Progenitor cell of endocrine pancreas (in vitro differentiated cells): ENCODE measurements around the gene ATF7IP. TPM values are rescaled to one million over a fixed set of nuclear protein-coding genes. Genes with fewer than 3 reads are reported as not detected.

Experiments
- DNase-seq: peaks from one replicate; pipeline ENCODE4 v3.0.0; 2021; ENCODE audit warnings: low spot score; ENCODE audit not compliant: unreplicated experiment
- H3K27ac Mint-ChIP-seq: 2 replicates; pipeline ENCODE4 v1.8.0; 2021; ENCODE audit warnings: mild to moderate bottlenecking, moderate library complexity, mixed read lengths
- H3K27me3 Mint-ChIP-seq: 2 replicates; pipeline ENCODE4 v1.8.0; 2021; ENCODE audit warnings: mixed read lengths
- H3K36me3 Mint-ChIP-seq: 2 replicates; pipeline ENCODE4 v1.8.0; 2022; ENCODE audit warnings: mixed read lengths; ENCODE audit not compliant: insufficient read depth
- H3K4me1 Mint-ChIP-seq: 2 replicates; pipeline ENCODE4 v1.8.0; 2021; ENCODE audit warnings: low read depth, mixed read lengths
- H3K4me3 Mint-ChIP-seq: 2 replicates; pipeline ENCODE4 v1.8.0; 2021; ENCODE audit warnings: low read depth, mild to moderate bottlenecking, moderate library complexity, mixed read lengths
- H3K9me3 Mint-ChIP-seq: 2 replicates; pipeline ENCODE4 v1.8.0; 2021; ENCODE audit warnings: low read depth, mixed read lengths
- CTCF ChIP-seq: fragments of 200-600 bp; sonication (generic); IDR thresholded peaks from one replicate; pipeline ENCODE4 v1.5.0; 2021; ENCODE audit warnings: antibody characterized with exemption, mild to moderate bottlenecking; ENCODE audit not compliant: unreplicated experiment
- total RNA-seq: library from RNA; stranded (reverse); gene quantifications from 2 replicates; pipeline ENCODE4 v1.2.1, GENCODE V29; 2021

ATF7IP gene
- total RNA-seq, 1 donor from 2014 or later = 185 TPM

- Mint-ChIP-seq H3K36me3 (peaks cover 2% of the 10 kb centered on the region), H3K27ac (no peak overlapping the region), H3K4me1 (no peaks in the 10 kb centered on the region), H3K9me3 (peaks cover 4% of the 10 kb centered on the region), H3K4me3 (no peak overlapping the region), H3K27me3 (no peaks in the 10 kb centered on the region)
- DNase-seq = no peak
- no peak for TF ChIP-seq CTCF
These were observed 183.1 kb downstream of the ATF7IP start for GRCh38 chr12:14548609-14549008.

Other genes starting within 250 kb of the ATF7IP start
- gene PLBD1, start 202.2 kb downstream of the ATF7IP start, total RNA-seq = 26.1 and 28.3 TPM in 2 replicates